H1 (cell line): Measurements from ENCODE around the gene STK16. TPM values are rescaled to one million over a fixed set of nuclear protein-coding genes. Genes with fewer than 3 reads are reported as not detected.

ENCODE experiments used
- ASH2L ChIP-seq: fragments of 200-600, 300-600 bp; sonication (generic); IDR thresholded peaks from one replicate; pipeline ENCODE4 v1.7.1; 2017; ENCODE audit warnings: low read length
- BCL11A ChIP-seq, 2 experiments: IDR thresholded peaks; one replicate each; pipeline ENCODE4 v1.6.1; 2011; ENCODE audit warnings: low read depth in 2 of 2, low read length in 2 of 2, mild to moderate bottlenecking in 2 of 2
- CEBPB ChIP-seq: IDR thresholded peaks from 2 replicates; pipeline ENCODE4 v1.6.1; 2012; ENCODE audit warnings: low read depth, low read length
- CHD2 ChIP-seq: IDR thresholded peaks from 2 replicates; pipeline ENCODE4 v1.6.1; 2012; ENCODE audit warnings: low read length, improper control_type of control experiment
- EGR1 ChIP-seq: IDR thresholded peaks from 2 replicates; pipeline ENCODE4 v1.6.1; 2011; ENCODE audit warnings: low read depth, low read length, borderline replicate concordance
- EP300 ChIP-seq, 2 experiments: IDR thresholded peaks; 1 replicate in 1 of 2; 2 replicates in 1 of 2; pipeline ENCODE4 v1.6.1; 2011 to 2012; ENCODE audit warnings: low read depth in 2 of 2, low read length in 2 of 2, mild to moderate bottlenecking in 2 of 2, borderline replicate concordance in 1 of 2, inconsistent platforms in 1 of 2, moderate library complexity in 1 of 2
- GABPA ChIP-seq: IDR thresholded peaks from 2 replicates; pipeline ENCODE4 v1.6.1; 2011; ENCODE audit warnings: mild to moderate bottlenecking, low read length, moderate library complexity, borderline replicate concordance; ENCODE audit not compliant: insufficient read depth
- JUN ChIP-seq: IDR thresholded peaks from 2 replicates; pipeline ENCODE4 v1.6.1; 2011; ENCODE audit warnings: low read depth, mild to moderate bottlenecking, improper control_type of control experiment, low read length
- KDM4A ChIP-seq: IDR thresholded peaks from one replicate; pipeline ENCODE4 v1.7.1; 2012; ENCODE audit warnings: low read depth, mild to moderate bottlenecking, moderate library complexity, low read length, inconsistent platforms; ENCODE audit not compliant: severe bottlenecking
- PHF8 ChIP-seq: fragments of 200-600 bp; sonication (generic); conservative IDR thresholded peaks from 2 replicates; pipeline ENCODE4 v1.7.1; 2012; ENCODE audit warnings: low read depth, mild to moderate bottlenecking, inconsistent platforms, low read length, moderate library complexity
- POLR2AphosphoS5 ChIP-seq: IDR thresholded peaks from 2 replicates; pipeline ENCODE4 v1.6.1; 2011; ENCODE audit warnings: low read depth, low read length
- RAD21 ChIP-seq, 2 experiments: IDR thresholded peaks in 1 of 2; conservative IDR thresholded peaks in 1 of 2; 2 replicates each; pipeline ENCODE4 v1.6.1; 2011; ENCODE audit warnings: low read depth in 2 of 2, low read length in 2 of 2, improper control_type of control experiment in 1 of 2, inconsistent platforms in 1 of 2, mild to moderate bottlenecking in 1 of 2, moderate library complexity in 1 of 2
- SIN3A ChIP-seq, 2 experiments: IDR thresholded peaks in 1 of 2; conservative IDR thresholded peaks in 1 of 2; 2 replicates each; pipeline ENCODE4 v1.6.1; 2011 to 2012; ENCODE audit warnings: low read length in 2 of 2, improper control_type of control experiment in 1 of 2, low read depth in 1 of 2, mild to moderate bottlenecking in 1 of 2
- SIRT6 ChIP-seq: IDR thresholded peaks from one replicate; pipeline ENCODE4 v1.7.1; 2012; ENCODE audit warnings: low read length, inconsistent platforms
- SP2 ChIP-seq: IDR thresholded peaks from 2 replicates; pipeline ENCODE4 v1.6.1; 2012; ENCODE audit warnings: mild to moderate bottlenecking, low read length, inconsistent platforms
- polyA plus RNA-seq, 7 experiments: library from polyadenylated mRNA; depleted of rRNA in 3 of 7; stranded (reverse) in 5 of 7; unstranded in 2 of 7; fragments of >200 nt in 5 of 7; fragments of 200-250 nt in 2 of 7; gene quantifications; 1 replicate in 5 of 7; 2 replicates in 1 of 7; 4 replicates in 1 of 7; pipeline versions ENCODE4 v1.2.1 to v1.2.3, GENCODE V29; 2011 to 2013; ENCODE audit warnings: missing spikeins in 2 of 7, mixed read lengths in 2 of 7
- total RNA-seq: library from RNA; stranded (reverse); fragmentation: NEBNext Ultra II Directional; extraction: Animal tissue kit (Norgen Biotek cat#: 25700); gene quantifications from 2 replicates; pipeline ENCODE4 v1.2.1, GENCODE V29; 2021
- TF ChIP-seq, protein P1 (sequence below): IDR thresholded peaks from 2 replicates; pipeline ENCODE4 v1.6.1; 2012; ENCODE audit warnings: low read length, inconsistent platforms

The STK16 gene
- total and polyA plus RNA-seq, 2 of the 8 experiments (the other 6 are each of a cell fraction or from before 2014, with no cell fraction given), result 21.3 to 51.4 TPM

DNA sequence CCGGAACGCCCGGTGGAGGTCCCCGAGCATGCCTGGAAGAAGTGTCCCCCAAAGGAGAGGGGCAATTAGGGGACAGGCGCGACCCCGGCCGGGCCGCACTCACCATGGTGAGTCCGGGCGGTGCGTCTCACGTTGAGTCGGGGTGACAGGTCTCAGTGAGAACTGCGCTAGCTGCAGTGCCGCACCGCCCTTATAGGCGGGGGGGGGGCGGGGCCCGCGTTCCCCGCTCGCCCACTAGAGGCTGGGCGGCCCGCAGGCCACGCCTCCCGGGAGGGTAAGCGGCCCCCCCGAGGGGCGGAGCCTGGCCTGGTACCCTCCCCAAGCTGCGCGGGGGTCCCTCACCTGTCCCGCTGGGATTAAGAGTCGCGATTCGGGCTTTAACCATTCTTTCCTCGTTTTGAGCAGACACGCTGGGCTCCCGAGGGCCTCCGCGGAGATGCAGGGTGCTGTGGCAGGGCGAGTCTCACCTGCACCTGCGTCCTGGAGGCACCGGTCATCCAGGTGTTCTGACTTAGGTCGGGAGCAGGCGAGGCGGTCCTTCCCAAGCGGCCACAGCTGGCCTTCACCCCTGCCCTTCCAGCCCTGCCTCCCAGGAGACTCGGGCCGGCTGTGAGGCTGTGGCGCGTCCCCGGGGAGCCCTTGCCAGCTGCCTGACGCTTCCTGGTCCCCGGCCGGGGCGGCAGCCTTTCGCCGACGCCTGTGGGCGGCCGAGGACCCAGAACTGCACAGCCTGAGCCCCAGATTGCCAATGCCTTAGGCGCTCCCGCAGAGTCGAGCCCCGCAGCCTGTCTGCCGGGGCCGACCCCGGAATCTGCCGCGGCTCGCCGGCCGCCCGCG is 8.7 kb downstream of the STK16 start, which contains the start of gene TUBA4A (continued):
- TF ChIP-seq CEBPB (no peak), RAD21 (IDR thresholded peaks at IDR 0.05 in 1 of 2, conservative IDR thresholded peaks at IDR 0.05 in 1 of 2; ENCODE audit: low read depth in 2 of 2, low read length in 2 of 2) (no peak), SIN3A (conservative IDR thresholded peaks at IDR 0.05 in 1 of 2, IDR thresholded peaks at IDR 0.05 in 1 of 2; ENCODE audit: low read depth in 1 of 2, low read length in 2 of 2) (no peak), EGR1 (no peak), GABPA (no peak), SIRT6 (no peak), CHD2 (no peak), SP2 (no peak), KDM4A (peak; percentile 55), BCL11A (IDR thresholded peaks at IDR 0.05; ENCODE audit: low read depth in 2 of 2, low read length in 2 of 2) (no peak), EP300 (IDR thresholded peaks at IDR 0.05; ENCODE audit: borderline replicate concordance in 1 of 2, low read depth in 2 of 2, low read length in 2 of 2) (no peak), POLR2AphosphoS5 (peak; percentile 62), ASH2L (peak; percentile 5), JUN (no peak), PHF8 (0 out of 2 replicates have a peak, but pooled peaks have one; percentile 30)
- TF ChIP-seq, protein P1, sequence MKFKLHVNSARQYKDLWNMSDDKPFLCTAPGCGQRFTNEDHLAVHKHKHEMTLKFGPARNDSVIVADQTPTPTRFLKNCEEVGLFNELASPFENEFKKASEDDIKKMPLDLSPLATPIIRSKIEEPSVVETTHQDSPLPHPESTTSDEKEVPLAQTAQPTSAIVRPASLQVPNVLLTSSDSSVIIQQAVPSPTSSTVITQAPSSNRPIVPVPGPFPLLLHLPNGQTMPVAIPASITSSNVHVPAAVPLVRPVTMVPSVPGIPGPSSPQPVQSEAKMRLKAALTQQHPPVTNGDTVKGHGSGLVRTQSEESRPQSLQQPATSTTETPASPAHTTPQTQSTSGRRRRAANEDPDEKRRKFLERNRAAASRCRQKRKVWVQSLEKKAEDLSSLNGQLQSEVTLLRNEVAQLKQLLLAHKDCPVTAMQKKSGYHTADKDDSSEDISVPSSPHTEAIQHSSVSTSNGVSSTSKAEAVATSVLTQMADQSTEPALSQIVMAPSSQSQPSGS, result no peak
